ENCODE measurements around the gene ARHGAP26. TPM values are rescaled to one million over a fixed set of nuclear protein-coding genes. Genes with fewer than 3 reads are reported as not detected.

ARHGAP26 gene
- total RNA-seq, 1 donor, result 7.6 TPM

GRCh38 chr5:143065996-143066522 is 295.9 kb downstream of the ARHGAP26 start:
- TF ChIP-seq, protein P1, sequence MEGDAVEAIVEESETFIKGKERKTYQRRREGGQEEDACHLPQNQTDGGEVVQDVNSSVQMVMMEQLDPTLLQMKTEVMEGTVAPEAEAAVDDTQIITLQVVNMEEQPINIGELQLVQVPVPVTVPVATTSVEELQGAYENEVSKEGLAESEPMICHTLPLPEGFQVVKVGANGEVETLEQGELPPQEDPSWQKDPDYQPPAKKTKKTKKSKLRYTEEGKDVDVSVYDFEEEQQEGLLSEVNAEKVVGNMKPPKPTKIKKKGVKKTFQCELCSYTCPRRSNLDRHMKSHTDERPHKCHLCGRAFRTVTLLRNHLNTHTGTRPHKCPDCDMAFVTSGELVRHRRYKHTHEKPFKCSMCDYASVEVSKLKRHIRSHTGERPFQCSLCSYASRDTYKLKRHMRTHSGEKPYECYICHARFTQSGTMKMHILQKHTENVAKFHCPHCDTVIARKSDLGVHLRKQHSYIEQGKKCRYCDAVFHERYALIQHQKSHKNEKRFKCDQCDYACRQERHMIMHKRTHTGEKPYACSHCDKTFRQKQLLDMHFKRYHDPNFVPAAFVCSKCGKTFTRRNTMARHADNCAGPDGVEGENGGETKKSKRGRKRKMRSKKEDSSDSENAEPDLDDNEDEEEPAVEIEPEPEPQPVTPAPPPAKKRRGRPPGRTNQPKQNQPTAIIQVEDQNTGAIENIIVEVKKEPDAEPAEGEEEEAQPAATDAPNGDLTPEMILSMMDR (IDR thresholded peaks at IDR 0.05; ENCODE audit: extremely low read depth, low read depth, low read length), result no peak
- Histone ChIP-seq H3K4me2 (ENCODE audit: insufficient read depth, low read length) (no peak overlapping the region), H3K9me3 (ENCODE audit: low read depth, low read length) (no peaks in the 10 kb centered on the region), H3K4me3 (ENCODE audit: insufficient read depth, low read length) (no peak overlapping the region), H3K36me3 (ENCODE audit: insufficient read depth, low read length) (no peaks in the 10 kb centered on the region), H3K27me3 (ENCODE audit: insufficient read depth, low read length) (no peaks in the 10 kb centered on the region), H2AFZ (ENCODE audit: low read length) (no peak overlapping the region), H3K4me1 (ENCODE audit: insufficient read depth, low read length) (peaks cover 62% of the 10 kb centered on the region), H3K27ac (ENCODE audit: low read depth, low read length) (peak overlapping the region; percentile 87), H3K79me2 (ENCODE audit: insufficient read depth, low read length) (no peaks in the 10 kb centered on the region), H4K20me1 (ENCODE audit: insufficient read depth, low read length) (no peaks in the 10 kb centered on the region)
- no peak for DNase-seq (ENCODE audit: insufficient read length, low spot score, missing footprints)

DNA sequence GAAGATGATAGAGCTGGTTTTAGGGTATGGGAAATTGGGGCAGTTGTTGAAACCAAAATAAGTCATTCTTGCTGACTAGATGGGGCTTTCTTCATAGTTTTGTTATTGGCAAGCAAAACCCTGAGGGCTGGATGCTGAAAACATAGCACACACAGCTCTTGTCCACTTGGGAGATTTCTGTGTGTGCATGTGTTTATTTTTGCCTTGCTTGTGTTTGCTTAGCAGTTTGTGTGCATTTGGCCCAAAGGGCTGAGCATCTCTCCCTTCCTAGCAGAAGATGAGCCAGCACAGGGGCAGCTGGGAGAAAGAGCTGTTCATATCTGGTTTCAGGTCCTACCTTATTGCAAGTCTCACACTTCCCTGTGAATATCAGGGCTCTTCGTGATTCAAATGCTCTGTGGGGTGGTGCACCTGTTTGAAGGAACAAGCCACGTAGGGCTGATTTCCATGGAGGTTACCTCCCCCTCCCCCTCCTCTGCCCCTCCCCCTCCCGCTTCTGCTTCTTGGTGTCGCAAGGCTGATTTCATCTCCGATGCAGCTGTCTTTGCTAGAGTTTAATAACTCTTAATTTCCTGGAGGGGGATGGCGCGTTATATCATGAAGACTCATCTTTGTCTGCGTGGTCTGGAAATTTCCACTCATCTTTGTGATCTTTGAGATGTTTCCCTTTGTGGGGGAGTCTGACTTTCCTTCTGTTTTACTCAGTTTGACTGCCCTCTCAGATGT is 296.5 kb downstream of the ARHGAP26 start:
- no peaks in the 10 kb centered on the region for H3K36me3 ChIP-seq (ENCODE audit: insufficient read depth, low read length)
- peak overlapping the region; percentile 13 for H3K4me2 ChIP-seq (ENCODE audit: insufficient read depth, low read length)
- peaks cover 56% of the 10 kb centered on the region for H3K4me1 ChIP-seq (ENCODE audit: insufficient read depth, low read length)
- DNase-seq (ENCODE audit: insufficient read length, low spot score, missing footprints), result no peak
- no peaks in the 10 kb centered on the region for H3K79me2 ChIP-seq (ENCODE audit: insufficient read depth, low read length)
- no peak overlapping the region for H2AFZ ChIP-seq (ENCODE audit: low read length)
- no peaks in the 10 kb centered on the region for H3K27me3 ChIP-seq (ENCODE audit: insufficient read depth, low read length)
- H3K9me3 ChIP-seq (ENCODE audit: low read depth, low read length), result no peaks in the 10 kb centered on the region
- no peaks in the 10 kb centered on the region for H4K20me1 ChIP-seq (ENCODE audit: insufficient read depth, low read length)
- H3K4me3 ChIP-seq (ENCODE audit: insufficient read depth, low read length), result no peak overlapping the region
- TF ChIP-seq, protein P1 (IDR thresholded peaks at IDR 0.05; ENCODE audit: extremely low read depth, low read depth, low read length), result no peak
- H3K27ac ChIP-seq (ENCODE audit: low read depth, low read length), result no peak overlapping the region

DNA sequence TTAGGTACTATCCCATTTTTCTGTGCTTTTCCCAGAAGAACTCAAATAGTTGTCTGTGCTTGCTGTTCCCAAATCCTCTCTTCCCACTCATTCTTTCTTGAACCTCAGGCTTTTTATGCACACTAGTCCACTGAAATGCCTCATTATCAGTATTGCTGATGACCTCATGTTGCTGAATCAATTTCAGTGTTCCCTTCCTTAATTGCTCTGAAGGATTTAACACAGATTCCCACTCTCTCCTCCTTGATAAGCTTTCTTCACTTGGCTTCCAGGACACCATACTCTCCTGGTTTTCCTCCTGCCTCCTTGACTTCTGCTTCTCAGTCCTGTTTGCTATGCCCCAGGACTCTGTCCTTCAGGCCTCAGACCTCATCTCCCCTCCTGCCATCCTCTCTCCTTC is 298.5 kb downstream of the ARHGAP26 start:
- H3K27ac ChIP-seq (ENCODE audit: low read depth, low read length), result no peak overlapping the region
- H3K4me3 ChIP-seq (ENCODE audit: insufficient read depth, low read length), result no peak overlapping the region
- peaks cover 36% of the 10 kb centered on the region for H3K4me1 ChIP-seq (ENCODE audit: insufficient read depth, low read length)
- no peaks in the 10 kb centered on the region for H3K36me3 ChIP-seq (ENCODE audit: insufficient read depth, low read length)
- H3K79me2 ChIP-seq (ENCODE audit: insufficient read depth, low read length), result no peaks in the 10 kb centered on the region
- H4K20me1 ChIP-seq (ENCODE audit: insufficient read depth, low read length), result no peaks in the 10 kb centered on the region
- H2AFZ ChIP-seq (ENCODE audit: low read length), result no peak overlapping the region
- TF ChIP-seq, protein P1 (IDR thresholded peaks at IDR 0.05; ENCODE audit: extremely low read depth, low read depth, low read length), result no peak
- H3K4me2 ChIP-seq (ENCODE audit: insufficient read depth, low read length), result no peak overlapping the region
- no peak for DNase-seq (ENCODE audit: insufficient read length, low spot score, missing footprints)
- no peaks in the 10 kb centered on the region for H3K9me3 ChIP-seq (ENCODE audit: low read depth, low read length)
- H3K27me3 ChIP-seq (ENCODE audit: insufficient read depth, low read length), result no peaks in the 10 kb centered on the region

- no peaks in the 10 kb centered on the region for H3K27me3 ChIP-seq (ENCODE audit: insufficient read depth, low read length)
- TF ChIP-seq, protein P1 (IDR thresholded peaks at IDR 0.05; ENCODE audit: extremely low read depth, low read depth, low read length), result no peak
- H3K79me2 ChIP-seq (ENCODE audit: insufficient read depth, low read length), result no peaks in the 10 kb centered on the region
- no peaks in the 10 kb centered on the region for H3K36me3 ChIP-seq (ENCODE audit: insufficient read depth, low read length)
- no peaks in the 10 kb centered on the region for H4K20me1 ChIP-seq (ENCODE audit: insufficient read depth, low read length)
- DNase-seq (ENCODE audit: insufficient read length, low spot score, missing footprints), result no peak
- H3K4me2 ChIP-seq (ENCODE audit: insufficient read depth, low read length), result no peak overlapping the region
- no peak overlapping the region for H3K27ac ChIP-seq (ENCODE audit: low read depth, low read length)
- H2AFZ ChIP-seq (ENCODE audit: low read length), result no peak overlapping the region
- no peaks in the 10 kb centered on the region for H3K9me3 ChIP-seq (ENCODE audit: low read depth, low read length)
- peaks cover 6% of the 10 kb centered on the region for H3K4me1 ChIP-seq (ENCODE audit: insufficient read depth, low read length)
- no peak overlapping the region for H3K4me3 ChIP-seq (ENCODE audit: insufficient read depth, low read length)
These were observed 301.8 kb downstream of the ARHGAP26 start for GRCh38 chr5:143071927-143072326.
